Caco-2 (cell line): ENCODE data around the gene PLIN5. TPM values are rescaled to one million over a fixed set of nuclear protein-coding genes. Genes with fewer than 3 reads are reported as not detected.

Experiments
- BruUV-seq: library from RNA; stranded (reverse); fragments of 400-500 nt; replicated peaks from 2 replicates; lab custom pipeline; 2021; lab: Mats Ljungman, UMichigan
- CTCF ChIA-PET: fragments of 300-600 bp; sonication (Branson Sonifier 250); formaldehyde crosslinking; loops from one replicate; lab custom pipeline; 2022; ENCODE audit warnings: antibody characterized with exemption; lab: Charles Lee
- POLR2A ChIA-PET: fragments of 300-600 bp; sonication (Branson Sonifier 250); formaldehyde crosslinking; loops from one replicate; lab custom pipeline; 2022; ENCODE audit warnings: antibody characterized with exemption; lab: Charles Lee
- DNase-seq, 2 experiments: peaks; one replicate each; pipeline versions ENCODE4 v3.0.0 to v3.0.0-alpha.2; 2020 to 2022
- H3K27me3 ChIP-seq: replicated peaks from 2 replicates; pipeline ENCODE4 v1.6.0; 2011; ENCODE audit warnings: low read length; ENCODE audit not compliant: control insufficient read depth, insufficient read depth
- H3K36me3 ChIP-seq: 2 replicates; pipeline ENCODE4 v1.5.1; 2011; ENCODE audit warnings: low read length; ENCODE audit not compliant: control insufficient read depth, insufficient read depth
- H3K4me1 ChIP-seq: fragments of 250-450 bp; sonication (Bioruptor Pico); 2 replicates; pipeline ENCODE4 v1.5.1; 2020; ENCODE audit warnings: mild to moderate bottlenecking
- H3K4me3 ChIP-seq: 2 replicates; pipeline ENCODE4 v1.5.1; 2011; ENCODE audit warnings: low read depth, mild to moderate bottlenecking, control low read depth, low read length
- H3K9me3 ChIP-seq: fragments of 250-450 bp; sonication (Bioruptor Pico); 2 replicates; pipeline ENCODE4 v1.5.1; 2020; ENCODE audit warnings: mild to moderate bottlenecking, moderate library complexity
- H3K27ac Mint-ChIP-seq: one replicate; pipeline ENCODE4 v1.8.0; 2022; ENCODE audit warnings: mixed read lengths; ENCODE audit not compliant: unreplicated experiment
- H3K27me3 Mint-ChIP-seq: one replicate; pipeline ENCODE4 v1.8.0; 2022; ENCODE audit warnings: mixed read lengths; ENCODE audit not compliant: insufficient read depth, unreplicated experiment
- H3K36me3 Mint-ChIP-seq: one replicate; pipeline ENCODE4 v1.8.0; 2022; ENCODE audit warnings: mild to moderate bottlenecking, mixed read lengths; ENCODE audit not compliant: insufficient read depth, unreplicated experiment
- H3K4me1 Mint-ChIP-seq: one replicate; pipeline ENCODE4 v1.8.0; 2022; ENCODE audit warnings: low read depth, mixed read lengths; ENCODE audit not compliant: unreplicated experiment
- H3K4me3 Mint-ChIP-seq: one replicate; pipeline ENCODE4 v1.8.0; 2022; ENCODE audit warnings: mild to moderate bottlenecking, moderate library complexity, mixed read lengths; ENCODE audit not compliant: unreplicated experiment
- H3K9me3 Mint-ChIP-seq: one replicate; pipeline ENCODE4 v1.8.0; 2022; ENCODE audit warnings: mixed read lengths; ENCODE audit not compliant: unreplicated experiment
- intact Hi-C: fragments of 100-400 bp; cut with micrococcal nuclease; formaldehyde crosslinking; loops from one replicate; pipeline ENCODE4 v1.10.0; 2022; ENCODE audit not compliant: unreplicated experiment
- total RNA-seq: library from RNA; stranded (reverse); gene quantifications from 2 replicates; pipeline ENCODE4 v1.2.3, GENCODE V29; 2022
- TF ChIP-seq, protein P1 (sequence below), 2 experiments: fragments of 200-600 bp in 1 of 2; IDR thresholded peaks; 1 replicate in 1 of 2; 2 replicates in 1 of 2; pipeline versions ENCODE4 v1.5.1 to v1.8.0; 2011 to 2022; ENCODE audit warnings: antibody characterized with exemption in 1 of 2, control low read depth in 1 of 2, inconsistent platforms in 1 of 2, low read depth in 1 of 2, low read length in 1 of 2, mild to moderate bottlenecking in 1 of 2, moderate library complexity in 1 of 2; ENCODE audit not compliant: insufficient read depth in 1 of 2, severe bottlenecking in 1 of 2, unreplicated experiment in 1 of 2

The PLIN5 gene
- total RNA-seq, 1 experiment from 2014 or later: 0.73 TPM

DNA sequence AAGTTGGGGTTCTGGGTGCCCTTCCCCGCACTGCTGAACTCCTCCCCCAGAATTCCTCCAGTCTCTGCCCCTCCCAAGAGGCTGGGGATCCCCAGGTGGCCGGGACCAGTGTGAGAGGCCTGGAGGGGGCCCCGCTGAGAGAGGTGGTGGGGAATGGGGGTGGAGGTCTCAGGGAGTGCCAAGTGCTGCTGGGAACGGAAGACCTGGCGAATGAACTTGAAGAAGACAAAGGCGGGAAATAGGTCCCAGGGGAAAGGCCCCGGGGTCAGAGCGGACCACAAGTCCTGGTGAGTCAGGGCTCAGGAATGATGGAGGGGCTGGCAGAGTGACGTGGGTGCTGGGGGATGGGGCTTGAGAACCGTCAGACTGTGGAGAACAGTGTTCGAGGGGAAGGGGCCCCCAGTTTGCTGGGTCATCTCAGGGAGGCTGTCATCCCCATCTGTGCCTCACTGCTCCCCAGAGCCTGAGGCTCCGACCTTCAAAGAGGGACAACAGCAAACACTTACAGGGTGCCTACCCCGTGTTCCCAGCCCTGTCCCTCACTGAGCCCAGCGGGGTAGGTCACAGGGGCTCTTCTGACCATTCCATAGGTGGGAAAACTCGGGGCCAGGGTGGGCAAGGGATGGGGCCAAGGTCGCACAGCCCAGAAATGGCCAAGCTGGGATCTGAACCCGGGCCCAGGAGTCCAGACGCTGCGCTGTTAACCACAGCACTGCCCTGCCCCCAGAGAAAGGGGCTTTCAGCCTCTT is 40.4 kb upstream of the PLIN5 start:
- peaks cover 8% of the 10 kb centered on the region; the same call in 1 of the 2 replicates for H3K4me1 ChIP-seq
- peak in 1 of 2 experiments; percentile 59 for DNase-seq

DNA sequence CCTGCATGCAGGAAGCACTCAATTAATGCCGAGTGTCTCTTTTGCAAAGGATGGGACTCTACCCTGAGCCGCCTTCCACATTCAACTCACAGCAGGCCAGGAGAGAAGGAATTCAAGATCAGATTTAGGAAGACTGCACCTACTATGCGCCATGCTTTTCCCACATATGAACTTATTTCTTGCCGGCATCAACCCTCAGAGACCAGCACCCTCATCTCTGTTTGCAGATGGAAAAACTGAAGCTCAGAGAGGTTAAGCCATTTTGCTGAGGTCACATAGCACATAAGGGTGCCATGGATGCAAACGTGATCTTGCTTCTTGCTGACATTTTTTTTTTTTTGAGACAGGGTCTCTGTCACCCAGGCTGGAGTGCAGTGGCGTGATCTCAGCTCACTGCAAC is 38.7 kb upstream of the PLIN5 start:
- ChIA-PET POLR2A (interaction anchor here (0.7 kb wide), 1 partner anchor 96 kb away, joined by 3 read pairs; the partner anchor contains the start of gene MYDGF), CTCF (no interaction called here)
- no TSS peak for BruUV-seq
- no peak overlapping the region for H3K27ac Mint-ChIP-seq
- no peaks in the 10 kb centered on the region for H3K9me3 ChIP-seq
- intact Hi-C loops: no loop called here
- TF ChIP-seq, protein P1, sequence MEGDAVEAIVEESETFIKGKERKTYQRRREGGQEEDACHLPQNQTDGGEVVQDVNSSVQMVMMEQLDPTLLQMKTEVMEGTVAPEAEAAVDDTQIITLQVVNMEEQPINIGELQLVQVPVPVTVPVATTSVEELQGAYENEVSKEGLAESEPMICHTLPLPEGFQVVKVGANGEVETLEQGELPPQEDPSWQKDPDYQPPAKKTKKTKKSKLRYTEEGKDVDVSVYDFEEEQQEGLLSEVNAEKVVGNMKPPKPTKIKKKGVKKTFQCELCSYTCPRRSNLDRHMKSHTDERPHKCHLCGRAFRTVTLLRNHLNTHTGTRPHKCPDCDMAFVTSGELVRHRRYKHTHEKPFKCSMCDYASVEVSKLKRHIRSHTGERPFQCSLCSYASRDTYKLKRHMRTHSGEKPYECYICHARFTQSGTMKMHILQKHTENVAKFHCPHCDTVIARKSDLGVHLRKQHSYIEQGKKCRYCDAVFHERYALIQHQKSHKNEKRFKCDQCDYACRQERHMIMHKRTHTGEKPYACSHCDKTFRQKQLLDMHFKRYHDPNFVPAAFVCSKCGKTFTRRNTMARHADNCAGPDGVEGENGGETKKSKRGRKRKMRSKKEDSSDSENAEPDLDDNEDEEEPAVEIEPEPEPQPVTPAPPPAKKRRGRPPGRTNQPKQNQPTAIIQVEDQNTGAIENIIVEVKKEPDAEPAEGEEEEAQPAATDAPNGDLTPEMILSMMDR (IDR thresholded peaks at IDR 0.05; ENCODE audit: insufficient read depth in 1 of 2, low read depth in 1 of 2, low read length in 1 of 2, severe bottlenecking in 1 of 2, unreplicated experiment in 1 of 2): no peak
- peaks cover 10% of the 10 kb centered on the region for H3K4me1 Mint-ChIP-seq
- H3K36me3 Mint-ChIP-seq: no peaks in the 10 kb centered on the region
- peaks cover 8% of the 10 kb centered on the region; the same call in 1 of the 2 replicates for H3K4me1 ChIP-seq
- H3K27me3 Mint-ChIP-seq: no peaks in the 10 kb centered on the region
- no peak overlapping the region for H3K4me3 Mint-ChIP-seq
- no peak for DNase-seq
- no peak overlapping the region for H3K4me3 ChIP-seq
- H3K36me3 ChIP-seq: no peaks in the 10 kb centered on the region
- no peaks in the 10 kb centered on the region for H3K27me3 ChIP-seq
- H3K9me3 Mint-ChIP-seq: no peaks in the 10 kb centered on the region

More for the DNA sequence above, 40.4 kb upstream of the PLIN5 start:
- Mint-ChIP-seq H3K9me3 (no peaks in the 10 kb centered on the region), H3K4me3 (no peak overlapping the region), H3K27ac (no peak overlapping the region), H3K27me3 (peaks cover 4% of the 10 kb centered on the region), H3K36me3 (no peaks in the 10 kb centered on the region), H3K4me1 (peaks cover 10% of the 10 kb centered on the region)
- H3K27me3 ChIP-seq: no peaks in the 10 kb centered on the region
- CTCF ChIA-PET: interaction anchor here (0.7 to 1.1 kb wide), 2 partner anchors 45 to 907 kb away, joined by 3 read pairs; no protein-coding TSS in a partner anchor
- intact Hi-C loops: no loop called here
- no peak overlapping the region for H3K4me3 ChIP-seq
- POLR2A ChIA-PET: no interaction called here
- no peaks in the 10 kb centered on the region for H3K36me3 ChIP-seq
- TF ChIP-seq, protein P1 (IDR thresholded peaks at IDR 0.05; ENCODE audit: insufficient read depth in 1 of 2, low read depth in 1 of 2, low read length in 1 of 2, severe bottlenecking in 1 of 2, unreplicated experiment in 1 of 2): no peak
- no TSS peak for BruUV-seq
- H3K9me3 ChIP-seq: no peaks in the 10 kb centered on the region

DNA sequence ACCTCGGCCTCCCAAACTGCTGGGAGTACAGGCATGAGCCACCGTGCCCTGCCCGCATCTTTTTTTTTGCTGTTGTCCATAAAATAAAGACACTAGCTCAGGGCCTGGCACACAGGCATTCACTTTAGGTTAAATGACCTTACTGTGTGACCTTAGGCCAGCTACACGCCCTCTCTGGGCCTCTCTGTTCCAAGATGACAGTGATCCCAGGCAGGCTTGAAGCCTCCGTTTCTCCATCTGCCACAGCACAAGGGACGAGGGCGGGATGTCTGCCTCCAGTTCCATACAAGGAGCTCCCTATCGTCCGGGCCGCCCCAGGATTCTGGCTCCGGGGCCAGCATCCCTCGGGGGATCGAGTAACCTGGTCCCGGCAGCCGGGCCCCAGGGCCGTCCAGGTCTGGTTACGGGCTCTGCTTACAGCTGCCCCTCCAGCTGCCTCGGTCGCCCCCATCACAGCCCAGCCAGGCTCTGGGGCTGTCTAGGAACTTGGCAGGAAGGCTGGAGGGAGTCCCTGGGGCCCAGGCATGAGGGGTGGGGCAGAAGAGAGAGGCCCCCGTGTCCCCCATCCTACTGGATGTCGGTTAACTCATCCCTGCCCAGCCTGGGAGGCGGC is 36.4 kb upstream of the PLIN5 start:
- H3K36me3 ChIP-seq: no peaks in the 10 kb centered on the region
- H3K9me3 ChIP-seq: no peaks in the 10 kb centered on the region
- DNase-seq: no peak
- peaks cover 8% of the 10 kb centered on the region; the same call in 1 of the 2 replicates for H3K4me1 ChIP-seq
- TF ChIP-seq, protein P1 (IDR thresholded peaks at IDR 0.05; ENCODE audit: insufficient read depth in 1 of 2, low read depth in 1 of 2, low read length in 1 of 2, severe bottlenecking in 1 of 2, unreplicated experiment in 1 of 2): no peak
- H3K27me3 Mint-ChIP-seq: no peaks in the 10 kb centered on the region
- intact Hi-C loops: no loop called here
- H3K4me1 Mint-ChIP-seq: peaks cover 9% of the 10 kb centered on the region
- CTCF ChIA-PET: interaction anchor here (0.8 to 1.4 kb wide), 2 partner anchors 9 to 18 kb away, joined by 3 read pairs; no protein-coding TSS in a partner anchor
- no peaks in the 10 kb centered on the region for H3K36me3 Mint-ChIP-seq
- no TSS peak for BruUV-seq
- H3K27me3 ChIP-seq: no peaks in the 10 kb centered on the region
- no peak overlapping the region for H3K4me3 ChIP-seq
- H3K9me3 Mint-ChIP-seq: no peaks in the 10 kb centered on the region
- no peak overlapping the region for H3K4me3 Mint-ChIP-seq
- no peak overlapping the region for H3K27ac Mint-ChIP-seq
- POLR2A ChIA-PET: no interaction called here
